ENCODE measurements around the gene MORN5.

MORN5 gene

GRCh38 chr9:122144836-122145591, 14.7 kb upstream of the MORN5 start:
- TF ChIP-seq CTCF (IDR thresholded peaks at IDR 0.05; ENCODE audit: low read depth, low read length, missing control alignments) = peak; percentile 45
- H3K4me3 ChIP-seq (ENCODE audit: low read depth, low read length) = no peak overlapping the region
- no peak for DNase-seq (ENCODE audit: low read depth)

- no peak for DNase-seq (ENCODE audit: low read depth)
- H3K4me3 ChIP-seq (ENCODE audit: low read depth, low read length) = no peak overlapping the region
- no peak for TF ChIP-seq CTCF (IDR thresholded peaks at IDR 0.05; ENCODE audit: low read depth, low read length, missing control alignments)
Measured at GRCh38 chr9:122145592-122145863, 14.2 kb upstream of the MORN5 start.

GRCh38 chr9:122151267-122151828, 8.4 kb upstream of the MORN5 start:
- no peak for DNase-seq (ENCODE audit: low read depth)
- TF ChIP-seq CTCF (IDR thresholded peaks at IDR 0.05; ENCODE audit: low read depth, low read length, missing control alignments) = no peak
- H3K4me3 ChIP-seq (ENCODE audit: low read depth, low read length) = no peak overlapping the region

- no peak for TF ChIP-seq CTCF (IDR thresholded peaks at IDR 0.05; ENCODE audit: low read depth, low read length, missing control alignments)
- DNase-seq (ENCODE audit: low read depth) = no peak
- H3K4me3 ChIP-seq (ENCODE audit: low read depth, low read length) = no peak overlapping the region
Measured at GRCh38 chr9:122155796-122156195, 3.9 kb upstream of the MORN5 start.

- no peak overlapping the region for H3K4me3 ChIP-seq (ENCODE audit: low read depth, low read length)
- peak; percentile 83 for TF ChIP-seq CTCF (IDR thresholded peaks at IDR 0.05; ENCODE audit: low read depth, low read length, missing control alignments)
- DNase-seq (ENCODE audit: low read depth) = peak; percentile 31
Measured at GRCh38 chr9:122158202-122158601, 1.5 kb upstream of the MORN5 start.

GRCh38 chr9:122159925-122160246, 178 bp downstream of the MORN5 start:
- H3K4me3 ChIP-seq (ENCODE audit: low read depth, low read length) = peak overlapping the region; percentile 37
- TF ChIP-seq CTCF (IDR thresholded peaks at IDR 0.05; ENCODE audit: low read depth, low read length, missing control alignments) = no peak
- DNase-seq (ENCODE audit: low read depth) = no peak

- H3K4me3 ChIP-seq (ENCODE audit: low read depth, low read length) = no peak overlapping the region
- DNase-seq (ENCODE audit: low read depth) = no peak
- no peak for TF ChIP-seq CTCF (IDR thresholded peaks at IDR 0.05; ENCODE audit: low read depth, low read length, missing control alignments)
Measured at GRCh38 chr9:122162415-122162814, 2.7 kb downstream of the MORN5 start.

All from GM12864 (cell line).